IgD-negative memory B cell (primary cell): ENCODE measurements around the gene CD47. TPM values are rescaled to one million over a fixed set of nuclear protein-coding genes. Genes with fewer than 3 reads are reported as not detected.

Experiments used
- H3K27ac Mint-ChIP-seq, 3 donors: one replicate each; pipeline ENCODE4 v1.8.0; 2020 to 2022; ENCODE audit warnings: mild to moderate bottlenecking in 3 of 3, mixed read lengths in 3 of 3, moderate library complexity in 1 of 3
- H3K27me3 Mint-ChIP-seq: one replicate; pipeline ENCODE4 v1.8.0; 2021; ENCODE audit warnings: mixed read lengths
- H3K36me3 Mint-ChIP-seq: one replicate; pipeline ENCODE4 v1.8.0; 2020; ENCODE audit warnings: mild to moderate bottlenecking, mixed read lengths
- H3K4me1 Mint-ChIP-seq, 3 donors: one replicate each; pipeline ENCODE4 v1.8.0; 2020 to 2022; ENCODE audit warnings: mixed read lengths in 3 of 3, mild to moderate bottlenecking in 1 of 3
- H3K4me3 Mint-ChIP-seq, 4 donors: one replicate each; pipeline ENCODE4 v1.8.0; 2020 to 2022; ENCODE audit warnings: mild to moderate bottlenecking in 4 of 4, mixed read lengths in 4 of 4, moderate library complexity in 3 of 4
- H3K9me3 Mint-ChIP-seq, 3 donors: one replicate each; pipeline ENCODE4 v1.8.0; 2020 to 2021; ENCODE audit warnings: mixed read lengths in 3 of 3, mild to moderate bottlenecking in 1 of 3
- polyA plus RNA-seq: library from polyadenylated mRNA; unstranded; fragments of 300-500 nt; fragmentation: Illumina TruSeq; gene quantifications from one replicate; pipeline ENCODE4 v1.2.3, GENCODE V29; 2021

The CD47 gene
- polyA plus RNA-seq, 1 donor from 2014 or later: 147 TPM

DNA sequence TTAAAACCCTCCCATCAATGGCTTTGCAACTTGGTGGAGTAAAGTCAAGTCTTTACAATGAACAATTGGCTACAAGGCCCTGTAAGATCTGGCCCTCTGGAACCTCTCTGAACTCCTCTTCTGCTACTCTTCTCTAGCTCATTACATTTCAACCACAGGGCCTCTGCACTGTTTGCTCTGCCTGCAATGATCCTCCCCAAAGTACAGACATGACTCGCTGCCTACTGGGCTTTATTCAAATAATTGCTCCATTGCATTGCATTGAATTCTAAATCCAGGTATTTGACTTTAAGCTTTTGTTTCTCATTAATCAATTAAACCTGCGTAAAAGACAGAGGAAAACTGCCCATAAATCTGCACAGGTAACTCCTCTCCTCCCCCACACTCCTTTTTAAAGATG, 96.7 kb downstream of the CD47 start:
- Mint-ChIP-seq H3K27ac (no peak overlapping the region), H3K4me1 (peaks cover 10 to 12% (median 11%) of the 10 kb centered on the region in 3 donors), H3K9me3 (no peaks in the 10 kb centered on the region), H3K36me3 (peaks cover 6% of the 10 kb centered on the region), H3K4me3 (no peak overlapping the region), H3K27me3 (peaks cover 5% of the 10 kb centered on the region)

DNA sequence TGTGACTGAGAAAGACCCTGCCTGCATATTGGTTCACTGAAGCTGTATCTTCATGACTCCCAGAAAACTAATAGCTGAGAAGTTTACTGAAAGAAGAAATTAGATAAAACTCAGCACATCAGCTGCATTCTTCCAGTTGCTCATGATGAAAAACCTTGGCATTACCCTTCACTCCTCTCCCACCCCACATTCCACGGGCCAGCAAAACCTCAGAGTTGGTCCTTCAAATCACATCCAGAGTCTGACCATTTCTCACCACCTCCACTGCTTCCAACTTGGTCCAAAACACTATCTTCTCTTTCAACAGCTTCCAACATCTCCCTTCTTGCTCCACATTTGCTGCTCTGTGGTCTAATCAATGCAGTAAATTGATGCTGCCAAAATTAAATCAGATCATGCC, 97.1 kb downstream of the CD47 start:
- Mint-ChIP-seq H3K4me3 (no peak overlapping the region), H3K4me1 (peaks cover 14 to 16% (median 15%) of the 10 kb centered on the region in 3 donors), H3K27me3 (peaks cover 5% of the 10 kb centered on the region), H3K9me3 (no peaks in the 10 kb centered on the region), H3K27ac (no peak overlapping the region), H3K36me3 (peaks cover 6% of the 10 kb centered on the region)

Other genes starting within 250 kb of the CD47 start
- 138 TPM for gene IFT57, start 131.4 kb upstream of the CD47 start, polyA plus RNA-seq
- not detected for gene HHLA2, start 205.5 kb upstream of the CD47 start, polyA plus RNA-seq